ENCODE results near the gene FDXR.

DNA sequence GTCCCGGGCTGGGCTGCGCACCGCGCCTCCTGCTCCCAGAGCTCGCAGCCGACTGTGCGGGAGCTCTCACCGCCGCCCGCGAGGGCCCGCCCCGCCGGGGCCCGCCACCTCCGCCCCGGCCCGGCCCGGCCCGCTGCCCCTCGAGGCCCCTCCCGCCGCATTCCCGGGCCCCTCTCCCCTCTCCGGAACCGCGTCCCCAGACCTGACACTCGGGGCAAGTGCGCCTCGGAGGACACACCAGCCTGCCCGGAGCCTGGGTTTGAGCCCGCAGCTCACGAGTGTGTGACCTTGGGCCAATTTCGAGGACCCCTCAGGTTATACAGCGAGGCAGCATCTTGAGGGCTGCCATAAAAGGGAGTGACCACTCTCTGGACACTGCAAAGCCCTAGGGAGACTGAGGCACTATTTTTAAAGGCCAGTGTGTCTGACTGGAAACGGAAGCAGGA lies 11.1 kb downstream of the FDXR start:
- TF ChIP-seq EZH2 (IDR thresholded peaks at IDR 0.05) = no peak
- TF ChIP-seq POLR2AphosphoS5 (IDR thresholded peaks at IDR 0.05; ENCODE audit: borderline replicate concordance, low read depth, low read length) = no peak
- TF ChIP-seq FOXP2 (optimal IDR thresholded peaks at IDR 0.05; ENCODE audit: control extremely low read depth, extremely low read length, insufficient read depth) = no peak
